ENCODE data around the gene WHAMM.

The WHAMM gene

GRCh38 chr15:82838096-82838735 lies 28.8 kb downstream of the WHAMM start:
- H3K27ac ChIP-seq (ENCODE audit: low read length, poor library complexity, severe bottlenecking) = no peak overlapping the region
- no peak overlapping the region for H2BK15ac ChIP-seq (ENCODE audit: low read depth, poor library complexity, severe bottlenecking)
- H3K14ac ChIP-seq (ENCODE audit: low read length in 2 of 2) = no peak overlapping the region
- no peak overlapping the region for H2AFZ ChIP-seq (ENCODE audit: low read depth, low read length)
- H2BK12ac ChIP-seq (ENCODE audit: low read length in 2 of 2) = no peak overlapping the region
- DNase-seq = no peak
- peaks cover 42 to 50% of the 10 kb centered on the region in 2 experiments for H3K36me3 ChIP-seq (ENCODE audit: control insufficient read depth in 1 of 2, insufficient read depth in 2 of 2, low read depth in 1 of 2, low read length in 2 of 2)
- H3K18ac ChIP-seq (ENCODE audit: low read depth in 1 of 2, low read length in 2 of 2) = no peak overlapping the region
- no peak overlapping the region for H2BK120ac ChIP-seq (ENCODE audit: low read depth, low read length)
- H4K91ac ChIP-seq (ENCODE audit: low read length) = no peak overlapping the region
- H3K4ac ChIP-seq (ENCODE audit: low read depth in 1 of 2, low read length in 2 of 2) = no peak overlapping the region
- H2AK5ac ChIP-seq (ENCODE audit: low read length, severe bottlenecking) = no peak overlapping the region
- no peak overlapping the region for H2BK5ac ChIP-seq (ENCODE audit: low read depth, low read length, poor library complexity, severe bottlenecking)
- H3K9ac ChIP-seq (ENCODE audit: low read length) = no peak overlapping the region
- no peak overlapping the region for H3K4me3 ChIP-seq (ENCODE audit: insufficient read depth in 1 of 2, low read depth in 1 of 2, low read length in 2 of 2)
- WGBS = 99% methylated on average over 11 of the region's 14 CpGs
- peaks cover 29% of the 10 kb centered on the region for H3K79me1 ChIP-seq (replicated peaks; ENCODE audit: low read length, poor library complexity, severe bottlenecking)
- H4K8ac ChIP-seq (ENCODE audit: low read length) = no peak overlapping the region
- H3K4me2 ChIP-seq (ENCODE audit: low read length, poor library complexity, severe bottlenecking) = no peak overlapping the region
- no peak overlapping the region for H3K23ac ChIP-seq (ENCODE audit: low read length in 2 of 2)
- peaks cover 6% of the 10 kb centered on the region for H3K4me1 ChIP-seq (ENCODE audit: control insufficient read depth, insufficient read depth, low read depth, low read length)
- no peaks in the 10 kb centered on the region for H3K27me3 ChIP-seq (ENCODE audit: control insufficient read depth in 1 of 2, insufficient read depth in 1 of 2, low read length in 2 of 2)
- H3K9me3 ChIP-seq (ENCODE audit: control insufficient read depth, low read length) = no peaks in the 10 kb centered on the region

GRCh38 chr15:82839136-82839535 lies 29.7 kb downstream of the WHAMM start:
- peaks cover 28% of the 10 kb centered on the region for H3K79me1 ChIP-seq (replicated peaks; ENCODE audit: low read length, poor library complexity, severe bottlenecking)
- no peak overlapping the region for H3K14ac ChIP-seq (ENCODE audit: low read length in 2 of 2)
- no peak overlapping the region for H2BK12ac ChIP-seq (ENCODE audit: low read length in 2 of 2)
- DNase-seq = no peak
- H3K4me2 ChIP-seq (ENCODE audit: low read length, poor library complexity, severe bottlenecking) = no peak overlapping the region
- H3K27me3 ChIP-seq (ENCODE audit: control insufficient read depth in 1 of 2, insufficient read depth in 1 of 2, low read length in 2 of 2) = no peaks in the 10 kb centered on the region
- no peak overlapping the region for H3K18ac ChIP-seq (ENCODE audit: low read depth in 1 of 2, low read length in 2 of 2)
- peaks cover 4% of the 10 kb centered on the region for H3K4me1 ChIP-seq (ENCODE audit: control insufficient read depth, insufficient read depth, low read depth, low read length)
- no peak overlapping the region for H3K4me3 ChIP-seq (ENCODE audit: insufficient read depth in 1 of 2, low read depth in 1 of 2, low read length in 2 of 2)
- no peak overlapping the region for H4K8ac ChIP-seq (ENCODE audit: low read length)
- no peak overlapping the region for H3K27ac ChIP-seq (ENCODE audit: low read length, poor library complexity, severe bottlenecking)
- no peak overlapping the region for H3K4ac ChIP-seq (ENCODE audit: low read depth in 1 of 2, low read length in 2 of 2)
- H3K23ac ChIP-seq (ENCODE audit: low read length in 2 of 2) = no peak overlapping the region
- no peak overlapping the region for H2BK5ac ChIP-seq (ENCODE audit: low read depth, low read length, poor library complexity, severe bottlenecking)
- no peaks in the 10 kb centered on the region for H3K9me3 ChIP-seq (ENCODE audit: control insufficient read depth, low read length)
- H3K9ac ChIP-seq (ENCODE audit: low read length) = no peak overlapping the region
- H4K91ac ChIP-seq (ENCODE audit: low read length) = no peak overlapping the region
- H2BK15ac ChIP-seq (ENCODE audit: low read depth, poor library complexity, severe bottlenecking) = no peak overlapping the region
- no peak overlapping the region for H2AK5ac ChIP-seq (ENCODE audit: low read length, severe bottlenecking)
- H3K36me3 ChIP-seq (ENCODE audit: control insufficient read depth in 1 of 2, insufficient read depth in 2 of 2, low read depth in 1 of 2, low read length in 2 of 2) = peaks cover 34 to 45% of the 10 kb centered on the region in 2 experiments
- no peak overlapping the region for H2BK120ac ChIP-seq (ENCODE audit: low read depth, low read length)
- no peak overlapping the region for H2AFZ ChIP-seq (ENCODE audit: low read depth, low read length)

- no peak overlapping the region for H4K91ac ChIP-seq (ENCODE audit: low read length)
- H2BK15ac ChIP-seq (ENCODE audit: low read depth, poor library complexity, severe bottlenecking) = no peak overlapping the region
- WGBS = 100% methylated on average over 3 of the region's 4 CpGs
- H3K9me3 ChIP-seq (ENCODE audit: control insufficient read depth, low read length) = no peaks in the 10 kb centered on the region
- H3K18ac ChIP-seq (ENCODE audit: low read depth in 1 of 2, low read length in 2 of 2) = no peak overlapping the region
- H3K36me3 ChIP-seq (ENCODE audit: control insufficient read depth in 1 of 2, insufficient read depth in 2 of 2, low read depth in 1 of 2, low read length in 2 of 2) = peaks cover 31 to 35% of the 10 kb centered on the region in 2 experiments
- DNase-seq = no peak
- H3K4ac ChIP-seq (ENCODE audit: low read depth in 1 of 2, low read length in 2 of 2) = no peak overlapping the region
- H2BK5ac ChIP-seq (ENCODE audit: low read depth, low read length, poor library complexity, severe bottlenecking) = no peak overlapping the region
- H2AFZ ChIP-seq (ENCODE audit: low read depth, low read length) = no peak overlapping the region
- no peak overlapping the region for H2AK5ac ChIP-seq (ENCODE audit: low read length, severe bottlenecking)
- H4K8ac ChIP-seq (ENCODE audit: low read length) = no peak overlapping the region
- H3K9ac ChIP-seq (ENCODE audit: low read length) = no peak overlapping the region
- no peak overlapping the region for H3K4me2 ChIP-seq (ENCODE audit: low read length, poor library complexity, severe bottlenecking)
- no peak overlapping the region for H2BK120ac ChIP-seq (ENCODE audit: low read depth, low read length)
- no peak overlapping the region for H3K23ac ChIP-seq (ENCODE audit: low read length in 2 of 2)
- no peak overlapping the region for H3K4me3 ChIP-seq (ENCODE audit: insufficient read depth in 1 of 2, low read depth in 1 of 2, low read length in 2 of 2)
- H3K14ac ChIP-seq (ENCODE audit: low read length in 2 of 2) = no peak overlapping the region
- peaks cover 3% of the 10 kb centered on the region for H3K4me1 ChIP-seq (ENCODE audit: control insufficient read depth, insufficient read depth, low read depth, low read length)
- no peaks in the 10 kb centered on the region for H3K27me3 ChIP-seq (ENCODE audit: control insufficient read depth in 1 of 2, insufficient read depth in 1 of 2, low read length in 2 of 2)
- H3K27ac ChIP-seq (ENCODE audit: low read length, poor library complexity, severe bottlenecking) = no peak overlapping the region
- H3K79me1 ChIP-seq (replicated peaks; ENCODE audit: low read length, poor library complexity, severe bottlenecking) = peaks cover 26% of the 10 kb centered on the region
- no peak overlapping the region for H2BK12ac ChIP-seq (ENCODE audit: low read length in 2 of 2)
Measured at GRCh38 chr15:82840166-82840565, 30.7 kb downstream of the WHAMM start.

GRCh38 chr15:82843566-82843965 lies 34.1 kb downstream of the WHAMM start:
- Histone ChIP-seq H2BK5ac (ENCODE audit: low read depth, low read length, poor library complexity, severe bottlenecking) (no peak overlapping the region), H2BK12ac (ENCODE audit: low read length in 2 of 2) (no peak overlapping the region), H3K36me3 (ENCODE audit: control insufficient read depth in 1 of 2, insufficient read depth in 2 of 2, low read depth in 1 of 2, low read length in 2 of 2) (peaks cover 0 to 1% of the 10 kb centered on the region in 2 experiments), H2BK15ac (ENCODE audit: low read depth, poor library complexity, severe bottlenecking) (no peak overlapping the region), H3K9me3 (ENCODE audit: control insufficient read depth, low read length) (no peaks in the 10 kb centered on the region), H3K23ac (ENCODE audit: low read length in 2 of 2) (no peak overlapping the region), H3K14ac (ENCODE audit: low read length in 2 of 2) (no peak overlapping the region), H4K91ac (ENCODE audit: low read length) (no peak overlapping the region), H2BK120ac (ENCODE audit: low read depth, low read length) (no peak overlapping the region), H3K27me3 (ENCODE audit: control insufficient read depth in 1 of 2, insufficient read depth in 1 of 2, low read length in 2 of 2) (no peaks in the 10 kb centered on the region), H3K4me1 (ENCODE audit: control insufficient read depth, insufficient read depth, low read depth, low read length) (peaks cover 6% of the 10 kb centered on the region), H3K79me1 (replicated peaks; ENCODE audit: low read length, poor library complexity, severe bottlenecking) (peaks cover 2% of the 10 kb centered on the region), H3K9ac (ENCODE audit: low read length) (no peak overlapping the region), H3K18ac (ENCODE audit: low read depth in 1 of 2, low read length in 2 of 2) (no peak overlapping the region), H3K27ac (ENCODE audit: low read length, poor library complexity, severe bottlenecking) (no peak overlapping the region), H3K4ac (ENCODE audit: low read depth in 1 of 2, low read length in 2 of 2) (no peak overlapping the region), H2AK5ac (ENCODE audit: low read length, severe bottlenecking) (no peak overlapping the region), H2AFZ (ENCODE audit: low read depth, low read length) (no peak overlapping the region), H3K4me2 (ENCODE audit: low read length, poor library complexity, severe bottlenecking) (no peak overlapping the region), H4K8ac (ENCODE audit: low read length) (no peak overlapping the region), H3K4me3 (ENCODE audit: insufficient read depth in 1 of 2, low read depth in 1 of 2, low read length in 2 of 2) (no peak overlapping the region)
- no peak for DNase-seq
- 96% methylated on average over 1 of the region's 3 CpGs for WGBS

All from mesenchymal stem cell (in vitro differentiated cells and primary cell).